Keratinocyte (primary cell): Measurements from ENCODE around the gene WNT10A. TPM values are rescaled to one million over a fixed set of nuclear protein-coding genes. Genes with fewer than 3 reads are reported as not detected.
A peak's percentile ranks its signal among the peaks of the same experiment; 100 is the strongest.

Source experiments
- DNase-seq: peaks from one replicate; pipeline ENCODE4 v3.0.0-alpha.2; 2011; ENCODE audit warnings: low read depth, missing footprints, low spot score
- FAIRE-seq: peaks from 2 replicates; lab custom pipeline; 2011; peaks lifted over from hg19 to GRCh38; lab: Jason Lieb, UNC
- H2AFZ ChIP-seq: 2 replicates; pipeline ENCODE4 v1.6.0; 2012; ENCODE audit warnings: low read length, control low read depth, inconsistent platforms; ENCODE audit not compliant: control insufficient read depth
- H3K27ac ChIP-seq: 2 replicates; pipeline ENCODE4 v1.5.1; 2011; ENCODE audit warnings: low read length; ENCODE audit not compliant: control insufficient read depth, insufficient read depth
- H3K27me3 ChIP-seq: 3 replicates; pipeline ENCODE4 v1.6.0; 2011; ENCODE audit warnings: low read length; ENCODE audit not compliant: control insufficient read depth, insufficient read depth; ENCODE audit errors: extremely low read depth
- H3K36me3 ChIP-seq, 2 experiments: 2 replicates in 1 of 2; 3 replicates in 1 of 2; pipeline ENCODE4 v1.5.1; 2011; ENCODE audit warnings: low read length in 2 of 2, mild to moderate bottlenecking in 1 of 2; ENCODE audit not compliant: control insufficient read depth in 2 of 2, insufficient read depth in 2 of 2; ENCODE audit errors: extremely low read depth in 1 of 2
- H3K4me1 ChIP-seq: 3 replicates; pipeline ENCODE4 v1.5.1; 2011; ENCODE audit warnings: low read length; ENCODE audit not compliant: control insufficient read depth, insufficient read depth; ENCODE audit errors: extremely low read depth
- H3K4me2 ChIP-seq: 3 replicates; pipeline ENCODE4 v1.6.0; 2011; ENCODE audit warnings: low read depth, low read length; ENCODE audit not compliant: control insufficient read depth, insufficient read depth; ENCODE audit errors: extremely low read depth
- H3K4me3 ChIP-seq, 3 experiments: fragments of 200-600 bp in 1 of 3; sonication (generic) in 1 of 3; 2 replicates in 2 of 3; 3 replicates in 1 of 3; pipeline ENCODE4 v1.5.1; 2011 to 2016; ENCODE audit warnings: low read length in 3 of 3, mild to moderate bottlenecking in 3 of 3, control low read depth in 2 of 3, inconsistent platforms in 1 of 3, low read depth in 1 of 3, mixed read lengths in 1 of 3, mixed run types in 1 of 3, moderate library complexity in 1 of 3; ENCODE audit not compliant: control insufficient read depth in 2 of 3, insufficient read depth in 2 of 3; ENCODE audit errors: extremely low read depth in 1 of 3
- H3K79me2 ChIP-seq: 2 replicates; pipeline ENCODE4 v1.6.0; 2012; ENCODE audit warnings: low read length; ENCODE audit not compliant: control insufficient read depth, insufficient read depth
- H3K9ac ChIP-seq: 3 replicates; pipeline ENCODE4 v1.6.0; 2011; ENCODE audit warnings: low read length; ENCODE audit not compliant: control insufficient read depth, insufficient read depth; ENCODE audit errors: extremely low read depth
- H3K9me1 ChIP-seq: 3 replicates; pipeline ENCODE4 v1.6.0; 2011; ENCODE audit warnings: low read length; ENCODE audit not compliant: control insufficient read depth, insufficient read depth; ENCODE audit errors: extremely low read depth
- H3K9me3 ChIP-seq: 2 replicates; pipeline ENCODE4 v1.5.1; 2012; ENCODE audit warnings: low read depth, low read length; ENCODE audit not compliant: control insufficient read depth
- H4K20me1 ChIP-seq: 3 replicates; pipeline ENCODE4 v1.6.0; 2011; ENCODE audit warnings: low read length; ENCODE audit not compliant: control insufficient read depth, insufficient read depth; ENCODE audit errors: extremely low read depth
- CTCF ChIP-seq, 3 experiments: IDR thresholded peaks in 1 of 3; conservative IDR thresholded peaks in 1 of 3; optimal IDR thresholded peaks in 1 of 3; 2 replicates in 2 of 3; 3 replicates in 1 of 3; pipeline versions ENCODE3 to v1.5.1; 2011; ENCODE audit warnings: low read length in 3 of 3, mild to moderate bottlenecking in 3 of 3, moderate library complexity in 2 of 3, control low read depth in 1 of 3, inconsistent platforms in 1 of 3; ENCODE audit not compliant: insufficient read depth in 2 of 3; ENCODE audit errors: extremely low read depth in 1 of 3
- EZH2 ChIP-seq: IDR thresholded peaks from one replicate; pipeline ENCODE4 v1.6.1; 2012; ENCODE audit warnings: inconsistent platforms, mild to moderate bottlenecking, low read length, moderate library complexity
- dilution Hi-C: fragments of 300-500 bp; cut with MboI; formaldehyde crosslinking; loops from one replicate; pipeline ENCODE4 v1.7.0; 2020; ENCODE audit warnings: low sequenced_read_pairs; ENCODE audit not compliant: extremely low pct_ligation_motif_present
- polyA plus RNA-seq, 5 experiments: library from polyadenylated mRNA; depleted of rRNA in 3 of 5; stranded (reverse) in 3 of 5; stranded (forward) in 1 of 5; unstranded in 1 of 5; fragments of >200 nt; gene quantifications; 1 replicate in 1 of 5; 2 replicates in 3 of 5; 3 replicates in 1 of 5; pipeline versions ENCODE4 v1.2.1 to v1.2.3, GENCODE V29; 2011 to 2012; ENCODE audit warnings: missing spikeins in 2 of 5, low read depth in 1 of 5, low replicate concordance in 1 of 5

WNT10A gene
- polyA plus RNA-seq, 1 donor (not counting 4 experiments of a cell fraction or from before 2014, with no cell fraction given): 2.1 TPM

GRCh38 chr2:218883491-218884490, 3.1 kb downstream of the WNT10A start:
- H4K20me1 ChIP-seq: no peaks in the 10 kb centered on the region
- H3K4me2 ChIP-seq: peak overlapping the region; percentile 86
- peak overlapping the region; percentile 26 to 61 (median 45) for H3K4me3 ChIP-seq
- H3K27me3 ChIP-seq: peaks cover 6% of the 10 kb centered on the region
- no peak for DNase-seq
- no peaks in the 10 kb centered on the region for H3K36me3 ChIP-seq
- H3K79me2 ChIP-seq: no peaks in the 10 kb centered on the region
- dilution Hi-C loops: no loop called here
- peaks cover 2% of the 10 kb centered on the region for H3K9me1 ChIP-seq
- TF ChIP-seq EZH2 (no peak), CTCF (optimal IDR thresholded peaks at IDR 0.05 in 1 of 3, IDR thresholded peaks at IDR 0.05 in 1 of 3, conservative IDR thresholded peaks at IDR 0.05 in 1 of 3; ENCODE audit: extremely low read depth in 1 of 3, insufficient read depth in 2 of 3, low read length in 3 of 3) (no peak)
- peak overlapping the region; percentile 52 for H2AFZ ChIP-seq
- peaks cover 63% of the 10 kb centered on the region for H3K4me1 ChIP-seq
- FAIRE-seq: no peak
- peak overlapping the region; percentile 67 for H3K9ac ChIP-seq
- no peaks in the 10 kb centered on the region for H3K9me3 ChIP-seq
- H3K27ac ChIP-seq: peak overlapping the region; percentile 82

- Histone ChIP-seq H3K79me2 (no peaks in the 10 kb centered on the region), H4K20me1 (no peaks in the 10 kb centered on the region), H3K4me3 (no peak overlapping the region), H3K27me3 (peaks cover 6% of the 10 kb centered on the region), H2AFZ (no peak overlapping the region), H3K36me3 (no peaks in the 10 kb centered on the region), H3K9ac (no peak overlapping the region), H3K9me1 (peaks cover 2% of the 10 kb centered on the region), H3K4me2 (peak overlapping the region; percentile 8), H3K4me1 (peaks cover 61% of the 10 kb centered on the region), H3K9me3 (no peaks in the 10 kb centered on the region), H3K27ac (no peak overlapping the region)
- dilution Hi-C loops: no loop called here
- DNase-seq (no peak), FAIRE-seq (no peak)
- TF ChIP-seq EZH2: no peak
- TF ChIP-seq CTCF (optimal IDR thresholded peaks at IDR 0.05 in 1 of 3, IDR thresholded peaks at IDR 0.05 in 1 of 3, conservative IDR thresholded peaks at IDR 0.05 in 1 of 3; ENCODE audit: extremely low read depth in 1 of 3, insufficient read depth in 2 of 3, low read length in 3 of 3): no peak
Measured at GRCh38 chr2:218884519-218884918, 3.9 kb downstream of the WNT10A start.
